HG02610 (cell line): ENCODE measurements around the gene SPOCD1.

ENCODE experiments used
- ATAC-seq: cut with Tn5 transposase; IDR thresholded peaks from one replicate; pipeline ENCODE4 v1.9.1; 2021; ENCODE audit warnings: mild to moderate bottlenecking, moderate library complexity; ENCODE audit not compliant: unreplicated experiment

Gene SPOCD1

DNA sequence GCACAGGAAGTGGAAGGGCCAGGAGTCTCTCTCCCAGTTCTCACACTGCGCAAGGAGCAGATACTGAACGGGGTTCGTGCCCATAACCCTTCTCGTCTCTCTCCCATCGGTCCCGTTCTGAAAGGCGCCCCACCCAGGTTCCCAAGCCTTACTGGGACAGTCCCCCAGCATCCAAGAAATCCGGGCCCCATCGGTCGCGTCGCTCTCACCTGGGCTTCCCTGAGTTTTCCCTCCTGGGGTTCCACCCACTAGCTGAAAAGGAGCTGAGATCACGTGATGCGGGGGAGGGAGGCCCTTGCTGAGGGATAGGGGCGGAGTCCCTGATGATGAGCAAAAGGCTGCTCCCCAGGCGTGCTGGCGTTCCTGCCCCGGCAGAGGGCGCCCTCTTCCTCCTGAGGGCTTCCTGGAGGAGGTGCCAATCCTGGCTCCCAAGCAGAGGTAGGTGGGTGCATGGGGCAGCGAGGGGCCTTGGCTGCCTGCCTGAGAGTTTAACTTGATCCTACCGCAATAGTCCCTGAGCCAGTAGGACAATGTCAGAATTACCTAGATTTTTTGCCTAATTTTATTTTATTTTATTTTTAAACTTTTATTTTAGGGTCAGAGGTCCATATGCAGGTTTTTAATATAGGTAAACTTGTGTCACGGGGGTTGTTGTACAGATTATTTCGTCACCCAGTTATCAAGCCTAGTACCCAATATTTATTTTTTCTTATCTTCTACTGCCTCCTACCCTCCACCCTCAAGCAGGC, at the start of gene SPOCD1:
Gene SPOCD1, minus strand, starts transcription at position 271 of the 749 bp plus-strand sequence. CDS start 689 bp downstream, outside the sequence.
- no peak for ATAC-seq

DNA sequence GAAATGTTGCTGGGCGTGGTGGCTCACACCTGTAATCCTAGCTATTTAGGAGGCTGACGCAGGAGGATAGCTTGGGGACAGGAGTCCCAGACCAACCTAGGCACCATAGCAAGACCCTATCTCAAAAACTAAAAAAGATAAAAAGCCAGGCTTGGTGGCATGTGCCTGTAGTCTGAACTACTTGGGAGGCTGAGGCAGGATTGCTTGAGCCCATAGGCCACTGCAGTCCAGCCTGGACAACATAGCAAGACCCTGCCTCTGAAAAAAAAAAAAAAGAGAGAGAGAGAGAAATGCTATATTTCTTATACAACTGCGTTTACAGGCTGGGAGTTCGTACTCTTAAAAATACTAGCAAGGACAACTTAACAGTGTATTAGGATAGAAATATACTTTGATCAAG, 46.2 kb upstream of the SPOCD1 start:
- ATAC-seq: no peak

DNA sequence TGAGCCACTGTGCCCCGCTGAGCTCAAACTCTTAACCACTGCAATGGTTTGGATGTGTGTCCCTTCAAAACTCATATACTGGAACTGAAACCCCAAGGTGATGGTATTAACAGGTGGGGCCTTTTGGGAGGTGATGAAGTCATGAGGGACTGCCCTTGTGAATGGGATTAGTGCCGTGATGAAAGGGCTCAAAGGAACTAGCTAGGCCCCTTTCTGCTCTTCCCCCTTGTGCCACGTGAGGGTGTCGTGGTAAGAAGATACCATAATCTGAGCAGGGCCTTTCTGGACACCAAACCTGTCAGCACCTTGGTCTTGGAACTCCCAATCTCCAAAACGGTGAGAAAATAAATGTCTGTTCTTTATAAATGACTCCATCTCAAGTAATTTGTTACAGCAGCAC, 45.5 kb upstream of the SPOCD1 start:
- no peak for ATAC-seq

DNA sequence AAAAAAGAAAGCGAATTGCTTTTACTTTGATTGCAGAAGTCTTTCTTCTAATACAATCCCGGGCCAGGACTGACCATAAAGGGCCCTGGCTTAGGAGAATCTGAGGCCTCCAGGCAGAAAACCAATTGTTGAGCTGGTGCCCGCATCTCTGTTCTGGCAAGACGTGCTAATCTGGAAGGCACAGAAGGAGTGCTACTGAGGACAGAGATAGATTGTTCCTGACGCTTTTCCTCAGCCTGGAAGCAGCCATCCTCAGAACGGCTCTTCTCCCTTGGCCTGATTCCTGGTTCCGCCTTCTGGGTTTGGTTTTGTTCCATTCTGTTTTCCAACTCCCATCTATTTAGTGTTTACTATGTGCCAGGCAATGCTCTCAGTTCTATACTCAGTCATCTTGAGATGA, 44.8 kb upstream of the SPOCD1 start:
- no peak for ATAC-seq

DNA sequence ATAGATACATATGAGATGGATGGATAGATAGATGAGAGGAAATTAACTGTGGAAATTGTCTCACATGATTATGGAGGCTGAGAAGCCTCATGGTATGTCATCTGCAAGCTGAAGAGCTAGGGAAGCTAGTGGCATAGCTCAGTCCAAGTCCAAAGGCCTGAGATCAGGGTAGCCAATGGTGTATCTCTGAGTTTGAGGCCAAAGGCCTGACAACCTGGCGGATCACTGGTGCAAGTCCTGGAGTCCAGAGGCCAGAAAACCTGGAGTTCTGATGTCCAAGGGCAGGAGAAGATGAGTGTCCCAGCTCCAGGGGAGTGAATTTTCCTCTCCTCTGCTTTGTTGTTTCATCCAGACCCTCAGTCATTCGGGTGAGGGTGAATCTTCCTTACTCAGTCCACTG, 43.9 kb upstream of the SPOCD1 start:
- no peak for ATAC-seq

DNA sequence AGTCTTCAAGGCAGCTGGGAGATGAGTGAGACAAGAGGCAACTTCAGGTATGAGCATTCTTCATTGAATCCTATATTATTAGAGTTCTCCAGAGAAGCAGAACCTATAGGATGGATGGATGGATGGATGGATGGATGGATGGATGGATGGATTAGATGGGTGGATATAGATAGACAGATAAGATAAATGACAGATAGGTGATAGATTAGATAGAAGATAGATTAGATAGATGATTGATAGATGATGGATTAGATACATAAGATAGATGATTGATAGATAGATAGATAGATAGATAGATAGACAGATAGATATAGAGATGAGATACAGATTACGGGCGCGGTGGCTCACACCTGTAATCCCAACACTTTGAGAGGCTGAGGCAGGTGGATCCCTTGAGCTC, 43.2 kb upstream of the SPOCD1 start:
- no peak for ATAC-seq

DNA sequence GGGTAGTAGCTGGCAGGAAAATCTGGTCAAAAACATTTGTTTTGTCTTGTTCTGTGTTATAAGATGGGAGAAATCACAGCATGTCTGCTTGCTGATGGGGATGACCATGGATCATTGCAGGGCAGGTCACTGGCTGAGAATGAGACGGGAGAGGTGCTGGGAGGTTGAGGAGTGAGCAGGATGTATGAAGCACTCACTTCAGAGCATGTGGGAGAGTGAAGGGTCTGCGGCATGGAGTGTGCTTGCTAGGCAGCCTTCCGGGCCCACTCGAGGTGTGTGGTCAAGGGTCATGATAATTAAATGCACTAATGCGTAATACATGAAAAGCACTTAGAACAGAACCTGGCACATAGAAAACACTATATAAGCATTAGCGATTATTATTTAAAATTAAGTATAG, 42.0 kb upstream of the SPOCD1 start:
- ATAC-seq: no peak

DNA sequence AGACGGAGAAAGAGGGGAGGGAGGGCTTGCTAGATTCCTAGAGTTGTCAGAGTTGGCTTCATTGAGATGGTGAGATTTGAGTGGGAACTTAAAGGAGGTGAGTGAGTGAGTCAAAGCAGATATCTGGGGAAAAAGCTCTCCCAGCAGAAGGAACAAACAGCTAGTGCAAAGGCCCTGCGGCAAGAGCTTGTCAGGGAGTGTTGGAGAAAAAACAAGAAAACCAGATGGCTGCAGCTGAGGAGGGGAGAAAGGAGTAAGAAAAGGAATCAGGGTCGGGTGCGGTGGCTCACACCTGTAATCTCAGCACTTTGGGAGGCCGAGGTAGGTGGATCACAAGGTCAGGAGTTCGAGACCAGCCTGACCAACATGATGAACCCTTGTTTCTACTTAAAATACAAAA, 40.3 kb upstream of the SPOCD1 start:
- no peak for ATAC-seq

DNA sequence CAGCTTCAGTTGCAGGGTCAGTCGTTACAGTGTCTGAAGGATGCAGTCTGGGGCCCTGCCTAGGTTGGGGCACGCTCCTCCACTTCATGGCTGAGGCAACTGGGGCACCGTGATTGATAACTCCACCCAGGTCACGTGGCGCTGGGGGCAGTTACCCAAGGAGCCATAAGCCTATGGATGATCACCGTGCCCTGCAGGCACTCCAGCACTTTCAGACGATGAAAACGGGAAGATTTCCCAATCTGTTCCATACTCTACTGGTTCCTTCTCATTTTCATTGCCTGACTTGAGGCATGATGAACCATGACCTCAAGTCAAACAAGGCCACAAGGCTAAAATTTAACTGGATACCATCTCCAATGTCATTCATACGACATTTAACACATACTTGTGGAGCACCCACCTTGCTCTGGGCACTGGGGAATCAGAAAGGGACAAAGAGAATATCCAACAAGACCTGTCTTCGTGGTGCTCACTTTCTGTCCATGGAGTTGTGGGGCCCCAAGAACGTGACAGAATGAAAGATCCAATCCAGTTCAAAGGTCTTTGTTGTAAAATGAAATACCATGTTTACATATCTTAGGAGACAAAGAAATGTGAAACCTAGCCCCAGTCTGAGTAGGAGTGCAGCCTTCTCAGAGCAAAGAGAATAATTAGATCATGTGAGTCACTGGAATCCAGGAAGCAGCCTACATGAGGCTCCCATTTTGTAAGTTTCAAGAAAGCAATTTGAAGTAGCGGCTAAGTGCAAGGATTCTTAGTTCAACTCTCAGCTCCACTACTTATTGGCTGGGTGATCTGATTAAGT, 39.4 kb upstream of the SPOCD1 start:
- no peak for ATAC-seq

DNA sequence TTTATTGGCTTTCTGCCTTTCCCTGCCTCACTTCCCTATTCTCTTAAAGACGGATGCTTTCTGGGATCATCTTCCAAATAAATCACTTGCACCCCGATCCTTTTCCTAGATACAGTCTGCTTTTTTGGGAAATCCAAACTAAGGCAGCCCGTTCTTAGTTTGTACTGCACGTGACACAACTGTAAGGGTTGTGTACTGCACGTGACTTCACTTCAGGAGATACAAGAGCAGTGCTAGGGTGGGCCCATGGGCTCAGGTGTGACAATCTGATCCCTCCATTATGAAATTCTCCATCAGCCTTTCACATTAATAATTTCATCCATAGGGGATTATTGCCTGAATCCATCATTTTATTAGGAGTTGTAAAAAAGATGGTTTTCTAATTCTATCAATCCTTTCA, 33.8 kb upstream of the SPOCD1 start:
- no peak for ATAC-seq

DNA sequence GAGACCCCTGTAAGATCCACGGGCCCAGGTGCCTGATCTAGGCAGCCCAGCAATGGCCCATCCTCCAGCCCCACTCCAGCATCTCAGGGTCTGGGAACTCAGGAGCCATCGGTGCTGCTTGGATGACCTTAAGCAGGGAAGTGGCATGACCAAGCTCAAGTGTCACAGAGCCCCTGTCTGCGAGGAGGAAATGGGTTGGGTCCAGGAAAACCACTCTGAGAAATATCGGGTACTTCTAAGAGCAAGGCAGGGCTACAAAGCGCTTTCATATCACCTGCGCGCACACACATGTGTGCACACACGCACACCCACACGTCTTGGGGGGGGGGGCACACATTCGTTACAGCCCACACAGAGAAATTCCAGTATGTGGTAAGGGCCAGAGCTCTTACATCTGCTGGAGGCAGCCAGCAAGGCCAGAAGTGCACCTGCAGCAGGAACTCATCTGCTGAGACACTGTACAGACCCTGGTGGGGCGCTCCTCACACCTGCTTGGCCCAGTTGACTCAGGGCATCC, 32.6 kb upstream of the SPOCD1 start:
- no peak for ATAC-seq

DNA sequence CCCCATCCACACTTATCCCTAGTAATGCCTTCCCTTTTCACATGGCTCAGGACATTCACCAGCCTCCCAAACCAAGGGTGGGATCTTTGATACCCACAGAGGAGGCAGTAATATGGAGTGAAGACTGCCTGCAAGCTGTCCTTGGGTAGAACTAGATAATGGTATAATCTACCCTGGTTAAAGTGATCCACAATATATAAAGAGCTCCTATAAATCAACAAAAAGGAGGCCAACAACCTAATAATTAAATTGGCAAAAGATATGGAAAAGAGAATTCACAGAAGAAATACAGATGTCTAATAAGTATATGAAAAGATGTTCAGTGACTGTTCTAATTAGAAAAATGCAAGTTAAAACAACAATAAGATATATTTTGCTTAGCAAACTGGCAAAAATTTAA, 30.7 kb upstream of the SPOCD1 start:
- no peak for ATAC-seq

DNA sequence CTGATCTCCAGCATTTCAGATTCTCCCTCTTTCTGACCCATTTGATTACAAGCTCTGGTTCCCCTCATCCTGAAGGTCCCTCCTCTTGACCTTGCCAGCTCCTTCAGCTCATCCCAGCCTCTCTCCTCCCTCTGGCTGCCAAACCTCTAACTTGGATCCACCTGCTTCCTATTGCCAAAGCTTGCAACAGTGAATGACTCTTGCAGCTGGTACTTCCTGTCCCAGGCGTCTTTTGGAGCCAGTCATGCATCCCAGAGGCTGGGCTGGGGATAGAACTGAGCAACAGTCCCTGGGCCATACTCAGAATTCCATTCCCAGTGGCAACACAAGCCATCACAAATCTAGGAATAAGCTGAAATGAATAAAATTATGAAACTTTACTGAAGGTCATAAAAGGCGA, 27.7 kb upstream of the SPOCD1 start:
- no peak for ATAC-seq

DNA sequence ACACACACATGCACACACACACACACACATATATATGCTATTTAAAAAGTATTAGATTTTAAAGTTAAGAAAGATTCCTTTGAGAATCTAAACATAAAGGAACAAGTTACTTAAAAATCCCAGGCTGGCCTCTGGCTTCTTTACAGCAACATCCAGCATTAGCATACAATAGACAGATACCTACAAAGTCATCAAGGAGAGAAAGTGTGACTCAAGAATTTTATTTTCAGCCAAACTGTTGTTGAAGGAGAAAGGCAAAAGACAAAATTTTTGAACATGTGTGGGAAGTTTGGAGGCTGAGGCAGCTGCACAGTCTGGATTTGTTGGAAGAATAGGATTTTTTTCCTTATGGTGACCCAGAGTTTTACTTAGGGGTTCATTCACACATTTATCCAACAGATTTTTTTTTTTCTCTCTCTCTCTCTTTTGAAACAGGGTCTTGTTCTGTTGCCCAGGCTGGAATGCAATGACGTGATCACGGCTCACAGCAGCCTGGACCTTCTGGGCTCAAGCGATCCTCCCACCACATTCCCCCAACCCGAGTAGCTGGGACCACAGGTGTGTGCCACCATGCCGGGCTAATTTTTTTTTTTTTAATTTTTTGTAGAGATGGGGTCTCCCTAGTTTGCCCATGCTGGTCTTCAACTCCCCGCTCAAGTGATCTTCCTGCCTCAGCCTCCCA, 24.0 kb upstream of the SPOCD1 start:
- ATAC-seq: no peak

DNA sequence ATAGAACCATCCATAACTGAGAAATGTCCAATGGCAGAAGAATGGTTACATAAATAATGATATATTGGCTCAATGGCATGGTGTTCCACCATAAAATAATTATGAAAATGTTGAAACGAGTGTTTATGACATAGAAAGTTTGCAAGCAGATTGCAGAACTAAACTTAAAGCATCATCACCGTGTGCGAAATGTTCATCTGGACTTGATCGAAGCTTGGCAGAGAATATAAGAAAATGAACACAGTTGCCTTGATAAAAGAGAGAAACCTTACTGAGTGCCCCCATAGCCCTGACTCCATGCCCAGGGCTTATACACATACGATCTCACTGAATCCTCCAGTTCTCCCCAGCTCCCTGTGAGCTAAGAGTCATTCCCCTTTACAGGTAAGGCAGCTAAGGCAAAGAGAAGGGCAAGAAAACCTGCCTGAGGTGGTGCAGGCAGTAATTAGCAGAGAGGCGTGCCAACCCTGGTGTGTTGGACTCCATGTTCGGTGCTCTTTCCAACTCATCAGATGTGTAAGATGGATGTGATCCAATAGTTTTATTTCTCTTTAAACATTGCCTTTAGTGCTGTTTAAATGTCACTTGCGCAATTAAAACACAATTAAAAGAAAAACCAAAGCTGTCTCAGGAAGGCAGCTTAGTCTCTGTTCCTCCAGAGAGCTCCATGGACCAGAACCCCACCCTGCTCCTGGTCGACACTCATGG, 21.8 kb upstream of the SPOCD1 start:
- no peak for ATAC-seq

DNA sequence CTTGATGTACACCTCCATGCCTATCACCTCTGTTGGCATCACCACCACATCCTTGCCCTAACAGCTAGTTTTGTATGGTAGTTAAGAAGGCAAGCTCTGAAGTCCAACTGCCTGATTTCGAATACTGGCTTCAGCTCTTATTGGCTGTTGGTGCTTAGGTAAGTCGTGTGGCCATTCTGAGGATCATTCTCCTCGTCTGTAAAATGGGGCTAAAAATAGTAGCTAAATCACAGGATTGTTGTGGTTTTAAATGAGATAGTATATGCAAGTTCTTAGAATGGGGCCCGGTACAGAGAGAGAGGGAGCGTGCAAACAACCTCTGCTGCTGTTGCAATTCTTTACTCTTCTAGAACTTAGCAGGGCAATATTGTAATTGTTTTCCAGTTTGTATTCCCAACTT, 20.8 kb upstream of the SPOCD1 start:
- ATAC-seq: no peak

DNA sequence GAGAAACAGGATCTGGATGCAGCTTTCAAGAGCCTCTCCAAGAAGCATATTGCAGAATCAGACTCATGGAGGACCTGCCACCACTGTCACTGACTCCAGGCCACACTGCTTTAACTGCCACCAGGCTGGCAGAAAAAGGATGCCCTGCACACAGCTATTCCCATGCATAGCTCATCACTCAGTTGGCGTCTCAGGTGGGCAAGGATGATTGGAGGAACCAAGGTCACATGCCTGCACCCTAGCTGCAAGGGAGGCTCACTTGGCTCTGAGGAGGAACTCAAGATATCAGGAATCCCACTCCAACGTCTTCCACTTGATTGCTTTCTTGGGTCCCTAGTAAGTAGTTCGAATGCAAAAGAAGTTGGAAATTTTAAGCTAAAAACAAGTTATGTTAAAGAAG, 19.6 kb upstream of the SPOCD1 start:
- ATAC-seq: no peak

DNA sequence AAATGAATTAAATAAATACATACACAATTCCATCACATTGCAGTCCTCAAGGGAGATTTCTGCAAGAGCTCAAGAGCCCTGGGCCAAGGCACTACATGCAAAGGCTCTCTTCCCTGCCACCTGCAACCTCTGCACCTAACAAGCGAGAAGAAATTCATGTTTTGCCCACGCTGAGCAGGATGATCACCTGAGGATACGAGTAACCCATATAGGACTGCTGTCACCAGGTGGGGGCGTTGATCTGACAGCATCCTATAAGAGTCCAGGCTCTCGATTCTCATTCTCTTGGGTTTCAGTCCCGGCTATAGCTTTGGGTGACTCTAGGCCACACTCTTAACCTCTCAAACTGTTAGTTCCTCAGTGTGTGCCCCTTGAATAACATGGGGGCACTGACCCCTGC, 18.7 kb upstream of the SPOCD1 start:
- no peak for ATAC-seq

DNA sequence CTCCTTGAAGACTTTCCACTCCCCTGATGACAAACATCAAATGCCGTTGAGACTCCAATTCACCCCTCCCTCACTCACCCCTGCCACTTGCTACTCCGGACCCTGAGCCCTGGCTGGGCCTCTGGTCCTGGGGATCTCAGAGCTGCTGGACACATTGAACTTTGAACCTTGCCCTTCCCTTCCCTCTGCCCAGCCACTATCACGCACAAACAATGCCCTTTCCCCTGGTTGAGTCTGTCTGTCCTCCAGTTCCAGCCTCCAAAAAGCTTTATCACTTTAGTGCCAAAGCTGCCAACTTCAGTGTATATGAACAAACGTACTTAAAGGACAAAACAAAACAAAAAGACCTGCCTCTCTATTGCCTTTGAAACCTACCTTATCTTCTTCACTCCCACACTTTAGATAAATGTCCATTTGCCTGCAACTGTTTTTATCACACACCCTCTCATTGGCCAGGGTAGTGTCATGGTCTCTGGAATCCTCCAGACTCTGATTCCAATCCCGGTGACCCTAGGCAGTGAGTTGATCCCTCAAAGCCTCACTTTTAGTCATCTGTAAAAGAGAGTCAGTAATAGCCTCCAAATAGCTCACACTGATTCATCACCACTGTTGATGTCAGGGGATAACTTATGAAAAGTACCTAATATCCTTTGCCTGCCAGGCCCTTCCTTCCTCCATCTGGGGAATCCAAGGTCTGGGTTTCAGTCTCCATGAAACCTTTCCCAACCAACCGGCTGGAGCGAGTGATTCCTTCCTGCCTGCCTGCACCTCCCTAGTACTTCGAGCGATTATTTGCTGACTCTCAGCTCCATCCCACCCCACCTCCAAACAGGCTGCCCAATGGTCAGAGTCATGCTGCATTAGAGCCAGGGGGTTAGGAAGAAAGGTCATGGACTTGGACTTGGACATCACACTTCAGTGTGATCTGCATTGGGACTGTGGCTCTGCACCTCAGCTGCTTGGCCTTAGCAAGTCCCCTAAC, 15.9 kb upstream of the SPOCD1 start:
- no peak for ATAC-seq

DNA sequence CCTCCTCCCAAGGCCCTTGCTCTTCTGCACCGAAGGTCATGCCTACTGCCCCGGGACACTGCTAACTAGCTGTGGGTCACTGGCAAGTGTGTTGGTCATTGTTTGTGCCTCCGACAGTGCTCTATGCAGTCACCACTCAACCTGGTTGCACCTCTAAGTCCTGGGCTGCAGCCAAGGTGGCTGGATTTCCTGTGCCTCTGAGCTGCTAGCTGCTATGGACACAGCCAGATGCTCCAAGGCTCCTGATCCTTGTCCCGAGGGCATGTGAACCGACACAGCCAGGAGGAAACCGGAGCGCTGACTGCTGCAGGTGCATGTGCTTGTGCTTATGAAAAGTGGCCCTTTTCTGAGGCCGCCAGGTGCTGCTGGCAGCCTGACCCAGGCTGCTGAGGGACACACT, 14.7 kb upstream of the SPOCD1 start:
- ATAC-seq: no peak
